Stromal cell of bone marrow (primary cell): ENCODE results near the gene PKN3.
"Not testable (repeated sequence)": the region's sequence is repeated elsewhere in the genome, so short reads cannot be mapped to it uniquely, and the experiment has no call there.

ENCODE experiments used
- DNase-seq: peaks from one replicate; pipeline ENCODE4 v3.0.0-alpha.2; 2012; ENCODE audit warnings: low read depth

Gene PKN3

DNA sequence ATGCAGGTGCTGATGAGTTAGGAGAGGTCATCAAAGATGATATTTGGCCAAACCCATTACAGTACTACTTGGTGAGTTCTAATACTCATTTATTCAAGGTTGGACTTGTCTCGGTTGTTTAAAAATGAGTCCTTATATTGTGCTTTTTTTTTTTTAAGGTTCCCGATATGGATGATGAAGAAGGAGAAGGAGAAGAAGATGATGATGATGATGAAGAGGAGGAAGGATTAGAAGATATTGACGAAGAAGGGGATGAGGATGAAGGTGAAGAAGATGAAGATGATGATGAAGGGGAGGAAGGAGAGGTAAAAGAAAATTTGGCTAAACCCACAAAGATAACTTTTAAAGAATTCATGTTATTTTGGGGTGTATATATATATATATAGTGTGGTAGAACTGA lies 8.6 kb upstream of the PKN3 start:
- not testable (repeated sequence) for DNase-seq

DNA sequence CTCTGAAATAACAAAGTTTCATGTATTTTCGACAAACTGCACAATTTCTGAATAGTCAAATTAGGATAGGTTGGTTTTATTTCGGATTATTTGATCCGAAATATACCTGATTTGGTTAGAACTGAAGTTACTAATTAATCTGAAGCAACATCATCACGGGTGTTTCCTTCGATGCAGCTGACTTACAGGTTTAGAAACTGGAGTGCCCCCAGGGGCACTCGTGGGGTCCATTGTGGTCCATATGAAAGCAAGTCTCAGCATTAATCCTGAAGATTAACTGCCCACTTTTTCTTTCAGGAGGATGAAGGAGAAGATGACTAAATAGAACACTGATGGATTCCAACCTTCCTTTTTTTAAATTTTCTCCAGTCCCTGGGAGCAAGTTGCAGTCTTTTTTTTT lies 8.0 kb upstream of the PKN3 start:
- DNase-seq: no peak

DNA sequence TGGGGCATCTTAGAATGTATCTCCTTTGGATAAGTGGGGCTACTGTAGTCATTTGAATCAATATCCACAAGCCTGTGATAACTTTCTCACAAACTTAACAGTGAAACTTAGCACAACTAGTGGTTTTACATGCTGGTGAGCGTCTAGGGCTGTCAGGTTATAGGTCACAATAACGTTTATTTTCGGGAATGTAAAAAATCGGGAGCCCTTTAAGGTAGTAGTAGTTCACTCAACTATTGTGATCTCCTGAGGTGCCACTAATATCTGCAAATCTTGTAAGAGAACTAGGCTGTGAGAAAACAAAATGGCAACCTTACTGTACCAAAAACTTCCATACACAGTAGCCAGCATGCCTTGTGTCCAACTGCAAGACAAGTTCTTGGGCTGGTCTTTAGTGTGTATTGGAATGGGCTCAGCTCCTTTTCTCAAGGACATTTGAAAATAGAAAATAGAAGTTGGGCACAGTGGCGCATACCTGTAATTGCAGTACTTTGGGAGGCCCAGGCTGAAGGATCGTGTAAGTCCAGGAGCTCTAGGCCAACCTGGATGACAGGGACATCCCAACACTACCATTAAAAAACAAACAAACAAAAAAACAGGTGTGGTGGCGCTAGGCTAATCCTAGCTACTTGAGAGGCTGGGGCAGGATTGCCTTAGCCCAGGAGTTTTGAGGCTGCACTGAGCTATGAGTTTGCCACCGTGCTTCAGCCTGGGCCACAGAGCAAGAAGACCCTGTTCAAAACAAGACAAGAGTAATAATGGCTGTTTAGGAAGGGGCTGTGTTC lies 5.2 kb upstream of the PKN3 start:
- no peak for DNase-seq

DNA sequence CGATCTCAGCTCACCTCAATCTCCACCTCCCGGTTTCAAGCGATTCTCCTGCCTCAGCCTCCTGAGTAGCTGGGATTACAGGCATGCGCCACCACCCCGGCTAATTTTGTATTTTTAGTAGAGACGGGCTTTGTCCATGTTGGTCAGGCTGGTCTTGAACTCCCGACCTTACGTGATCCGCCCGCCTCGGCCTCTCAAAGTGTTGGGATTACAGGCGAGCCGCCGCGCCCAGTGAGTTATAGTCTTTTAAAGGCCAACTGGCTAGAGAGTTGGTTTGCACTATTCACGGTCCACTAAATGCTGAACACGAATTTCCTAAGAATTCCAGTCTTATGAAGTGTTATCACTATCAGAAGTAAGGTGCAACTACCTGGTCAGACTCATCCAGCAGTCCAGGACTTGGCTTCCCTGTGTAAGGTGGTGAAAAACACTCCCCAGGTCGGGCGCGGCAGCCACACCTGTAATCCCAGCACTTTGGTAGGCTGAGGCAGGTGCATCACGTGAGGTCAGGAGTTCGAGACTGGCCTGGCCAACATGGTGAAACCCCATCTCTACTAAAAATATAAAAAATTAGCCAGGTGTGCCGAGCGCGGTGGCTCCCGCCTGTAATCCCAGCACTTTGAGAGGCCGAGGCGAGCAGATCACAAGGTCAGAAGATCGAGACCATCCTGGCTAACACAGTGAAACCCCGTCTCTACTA lies 3.1 kb upstream of the PKN3 start:
- not testable (repeated sequence) for DNase-seq

DNA sequence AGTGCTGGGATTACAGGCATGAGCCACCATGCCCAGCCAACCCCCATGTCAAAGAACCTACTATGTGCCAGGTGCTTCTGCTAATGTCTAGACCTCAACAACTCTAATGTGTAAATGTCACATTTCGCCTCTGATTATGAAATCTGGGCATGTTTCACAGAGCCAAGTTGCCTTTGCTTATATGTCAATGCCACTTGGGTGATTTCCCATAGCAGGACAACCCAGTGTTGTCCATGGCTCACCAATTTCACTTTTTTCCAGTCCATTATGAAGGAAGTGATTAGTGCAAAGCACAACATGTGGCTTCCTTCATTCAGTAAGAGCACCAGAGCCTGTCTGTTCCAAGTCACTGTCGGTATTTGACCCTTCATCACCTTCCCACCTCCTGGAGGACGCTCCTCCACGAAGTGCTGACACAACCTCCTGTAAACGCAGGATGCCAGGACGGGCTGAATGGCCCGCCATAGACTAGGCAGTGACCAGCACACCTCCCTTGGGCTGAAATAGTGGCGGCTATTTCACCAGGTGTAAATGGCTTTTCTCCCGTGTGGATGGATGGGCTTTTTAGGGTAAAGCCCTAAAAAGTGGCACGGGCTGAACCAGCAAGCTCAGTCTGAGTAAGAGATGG lies 962 bp upstream of the PKN3 start:
- no peak for DNase-seq

DNA sequence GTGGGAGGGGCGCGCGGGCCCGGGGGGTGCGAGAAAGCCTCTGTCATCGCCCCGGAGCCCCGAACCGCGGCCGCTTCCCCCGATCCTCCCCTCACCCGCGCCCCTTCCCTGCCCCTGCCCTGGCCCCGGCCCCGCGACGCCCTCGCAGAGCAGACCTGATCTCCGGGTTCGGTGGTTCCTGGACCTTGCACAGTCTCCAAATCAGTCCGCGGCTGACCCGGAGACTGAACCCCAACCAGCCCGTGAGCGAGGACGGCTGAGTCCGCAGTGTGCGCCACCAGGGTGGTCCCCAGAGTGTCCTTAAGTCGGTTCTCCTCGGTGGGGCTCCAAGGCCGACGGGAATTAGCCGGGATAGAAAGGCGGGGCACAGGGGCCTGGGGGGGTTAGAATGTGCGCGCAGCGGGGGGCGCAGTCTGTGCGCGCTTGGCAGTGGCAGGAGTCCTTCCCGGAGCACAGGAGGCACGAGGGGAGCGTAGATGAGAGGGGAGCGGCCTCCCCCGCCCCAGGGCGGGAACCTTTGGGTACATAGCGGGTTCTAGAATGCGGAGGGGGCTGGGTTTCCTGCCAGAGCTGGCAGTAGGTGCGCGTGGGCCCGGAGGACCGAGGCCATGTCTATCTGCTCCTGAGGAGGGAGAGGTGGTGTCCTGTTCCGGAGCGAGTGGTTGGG lies 779 bp downstream of the PKN3 start:
- no peak for DNase-seq

DNA sequence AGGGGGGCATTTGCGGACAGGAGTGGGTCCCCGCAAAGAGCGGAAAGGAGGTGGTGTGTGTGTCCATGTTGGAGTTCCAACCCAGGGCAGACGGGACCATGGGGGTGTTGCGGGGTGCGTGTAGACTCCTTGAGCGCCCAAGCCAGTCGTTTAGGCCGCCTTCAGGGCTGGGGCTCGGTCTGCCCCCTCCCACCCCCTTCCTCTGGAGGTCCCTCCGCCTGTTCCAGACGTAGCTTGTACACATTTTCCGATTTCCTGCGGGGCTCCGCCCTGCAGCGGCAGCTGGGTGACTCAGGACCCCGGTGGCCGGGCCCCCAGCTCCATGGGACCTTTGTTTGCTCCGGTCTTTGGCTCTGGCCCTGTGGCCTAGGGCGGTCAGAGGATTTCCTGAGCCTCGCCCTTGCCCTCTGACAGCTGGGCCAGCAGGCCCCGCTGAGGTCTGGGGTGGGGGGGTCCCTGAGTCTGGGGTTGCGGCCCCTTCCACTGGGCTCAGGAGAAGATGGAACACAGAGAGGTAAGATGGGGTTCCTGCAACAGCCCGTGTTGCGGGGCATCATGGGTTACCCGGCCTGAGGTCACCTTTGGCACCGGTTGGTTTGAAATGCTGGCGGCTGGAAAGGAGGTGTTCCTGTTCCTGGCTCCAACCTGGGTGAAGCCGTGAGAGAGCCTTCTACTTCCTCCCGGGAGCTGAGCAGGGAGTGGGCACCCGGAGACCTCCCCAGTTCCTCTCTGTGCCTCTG lies 1.5 kb downstream of the PKN3 start:
- no peak for DNase-seq

DNA sequence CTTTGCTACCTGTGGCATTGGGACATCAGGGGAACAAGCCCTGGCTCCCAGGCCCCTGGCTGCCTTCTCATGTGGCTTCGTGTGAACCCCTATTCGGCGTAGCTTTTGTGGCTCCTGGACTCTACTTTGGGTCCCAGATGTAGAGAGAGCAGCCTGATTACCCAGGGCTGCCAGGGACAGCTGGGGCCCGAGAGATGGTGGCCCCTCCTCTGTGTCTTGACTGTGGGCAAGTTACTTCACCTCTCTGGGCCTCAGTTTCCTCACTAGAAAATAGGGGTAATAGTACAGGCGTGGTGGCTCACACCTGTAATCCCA lies 2.0 kb downstream of the PKN3 start:
- no peak for DNase-seq

DNA sequence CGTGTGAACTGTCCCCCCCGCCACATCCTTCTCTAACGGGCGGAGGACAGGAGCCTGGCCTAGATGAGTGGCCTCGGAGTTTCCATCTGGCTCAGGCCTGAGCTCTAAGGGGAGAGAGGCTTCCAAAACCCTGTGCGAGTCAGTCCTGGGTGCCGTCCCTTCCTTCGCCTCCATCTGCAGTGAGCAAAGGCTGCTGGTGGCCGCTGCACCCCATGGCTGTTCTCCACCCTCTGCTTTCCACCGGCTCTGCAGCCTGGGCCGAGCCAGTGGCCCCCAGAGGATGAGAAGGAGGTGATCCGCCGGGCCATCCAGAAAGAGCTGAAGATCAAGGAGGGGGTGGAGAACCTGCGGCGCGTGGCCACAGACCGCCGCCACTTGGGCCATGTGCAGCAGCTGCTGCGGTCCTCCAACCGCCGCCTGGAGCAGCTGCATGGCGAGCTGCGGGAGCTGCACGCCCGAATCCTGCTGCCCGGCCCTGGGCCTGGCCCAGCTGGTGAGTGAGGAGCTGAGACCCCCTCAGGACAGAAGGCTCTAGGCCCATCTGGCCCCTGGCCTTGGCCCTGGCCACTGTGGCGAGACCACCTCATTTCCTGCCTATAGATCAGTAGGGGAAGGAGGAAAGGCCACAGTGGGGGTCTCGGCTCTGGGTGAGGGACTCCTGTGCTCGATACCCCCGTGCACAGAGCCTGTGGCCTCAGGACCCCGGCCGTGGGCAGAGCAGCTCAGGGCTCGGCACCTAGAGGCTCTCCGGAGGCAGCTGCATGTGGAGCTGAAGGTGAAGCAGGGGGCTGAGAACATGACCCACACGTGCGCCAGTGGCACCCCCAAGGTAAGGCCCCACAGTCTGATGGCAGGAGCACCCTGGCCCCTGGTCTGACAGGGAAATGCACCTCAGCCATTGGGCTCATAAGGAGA lies 3.0 kb downstream of the PKN3 start:
- no peak for DNase-seq

DNA sequence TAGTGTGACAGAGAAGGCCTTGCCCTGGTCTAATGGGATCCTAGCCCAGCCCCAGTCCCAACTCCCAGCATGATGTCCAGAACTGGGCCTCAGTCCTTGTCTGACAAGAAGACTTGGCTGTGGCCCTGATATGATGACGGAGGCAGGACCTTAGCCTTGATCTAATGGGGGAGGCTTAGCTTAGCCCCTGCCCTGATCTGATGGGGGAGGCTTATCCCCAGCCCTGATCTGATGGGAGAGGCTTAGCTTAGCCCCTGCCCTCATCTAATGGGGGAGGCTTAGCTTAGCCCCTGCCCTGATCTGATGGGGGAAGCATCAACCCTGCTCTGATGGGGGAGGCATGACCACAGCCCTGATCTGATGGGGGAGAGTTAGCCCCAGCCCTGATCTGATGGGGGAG lies 3.7 kb downstream of the PKN3 start:
- DNase-seq: no peak

DNA sequence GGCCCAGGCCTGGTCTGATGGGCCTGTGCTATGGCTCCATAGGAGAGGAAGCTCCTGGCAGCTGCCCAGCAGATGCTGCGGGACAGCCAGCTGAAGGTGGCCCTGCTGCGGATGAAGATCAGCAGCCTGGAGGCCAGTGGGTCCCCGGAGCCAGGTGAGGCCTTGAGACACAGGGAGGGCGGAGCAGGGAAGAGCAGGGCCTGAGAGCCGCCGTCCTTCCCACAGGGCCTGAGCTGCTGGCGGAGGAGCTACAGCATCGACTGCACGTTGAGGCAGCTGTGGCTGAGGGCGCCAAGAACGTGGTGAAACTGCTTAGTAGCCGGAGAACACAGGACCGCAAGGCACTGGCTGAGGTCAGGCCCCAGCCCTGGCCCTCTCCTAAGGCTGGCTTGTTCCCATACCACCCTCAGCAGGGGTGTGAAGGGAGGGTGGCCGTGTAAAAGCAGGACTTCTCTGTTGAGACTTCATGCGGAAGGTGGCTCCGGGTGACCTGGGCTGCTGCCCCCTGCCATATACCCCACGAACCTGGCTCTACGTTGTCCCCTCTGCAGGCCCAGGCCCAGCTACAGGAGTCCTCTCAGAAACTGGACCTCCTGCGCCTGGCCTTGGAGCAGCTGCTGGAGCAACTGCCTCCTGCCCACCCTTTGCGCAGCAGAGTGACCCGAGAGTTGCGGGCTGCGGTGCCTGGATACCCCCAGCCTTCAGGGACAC lies 4.5 kb downstream of the PKN3 start:
- DNase-seq: no peak

DNA sequence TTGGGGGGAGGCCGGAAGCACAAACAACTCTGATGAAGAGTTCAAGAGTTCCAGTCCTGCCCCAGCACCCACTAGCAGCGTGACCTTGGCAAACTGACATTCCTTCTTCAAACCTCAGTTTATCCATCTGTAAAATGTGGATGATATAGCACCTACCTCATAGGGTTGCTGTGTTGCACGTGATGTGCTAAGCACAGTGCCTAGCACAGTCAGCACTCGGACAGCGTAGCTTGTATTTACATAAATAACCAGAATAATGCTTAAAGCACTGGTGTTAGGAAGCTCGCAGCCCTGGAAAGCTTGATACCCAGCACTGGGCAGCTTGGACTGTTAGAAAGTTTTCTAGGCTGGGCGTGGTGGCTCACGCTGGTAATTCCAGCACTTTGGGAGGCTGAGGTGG lies 5.1 kb downstream of the PKN3 start:
- no peak for DNase-seq

DNA sequence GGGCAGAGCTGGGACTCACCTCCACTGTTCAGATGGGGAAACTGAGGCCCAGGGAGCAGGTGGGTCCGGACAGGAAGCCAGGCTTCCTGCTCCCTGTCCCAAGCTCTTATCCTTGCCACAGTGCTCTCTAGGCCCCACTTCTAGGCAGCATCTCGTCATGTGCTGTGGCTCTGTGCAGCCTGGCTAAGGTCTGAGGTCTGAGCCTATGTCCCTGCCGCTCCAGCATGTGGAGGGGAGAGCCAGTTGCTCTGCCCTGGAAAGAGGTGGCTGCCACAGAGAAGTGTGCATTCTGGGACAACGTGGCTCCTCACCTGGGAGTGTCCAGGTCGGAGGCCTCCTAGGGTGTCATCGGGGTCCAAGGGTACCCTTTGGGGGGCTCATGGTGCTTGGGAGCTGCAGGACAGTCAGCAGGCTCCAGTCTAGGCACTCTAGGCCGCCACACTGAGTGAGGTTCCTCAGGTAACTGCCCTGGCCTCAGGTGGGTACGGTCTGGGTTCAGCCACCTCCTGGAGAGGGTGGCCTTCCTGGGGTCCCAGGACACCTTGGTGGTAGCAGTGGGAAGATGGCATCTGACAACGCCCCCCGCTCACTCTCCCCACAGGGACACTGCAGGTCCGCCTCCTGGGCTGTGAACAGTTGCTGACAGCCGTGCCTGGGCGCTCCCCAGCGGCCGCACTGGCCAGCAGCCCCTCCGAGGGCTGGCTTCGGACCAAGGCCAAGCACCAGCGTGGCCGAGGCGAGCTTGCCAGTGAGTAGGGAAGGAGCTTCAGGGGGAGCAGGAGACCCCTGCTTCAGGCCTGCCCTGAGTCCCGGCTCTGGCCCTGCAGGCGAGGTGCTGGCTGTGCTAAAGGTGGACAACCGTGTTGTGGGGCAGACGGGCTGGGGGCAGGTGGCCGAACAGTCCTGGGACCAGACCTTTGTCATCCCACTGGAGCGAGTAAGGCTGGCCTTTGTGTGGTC lies 10.4 kb downstream of the PKN3 start:
- no peak for DNase-seq

DNA sequence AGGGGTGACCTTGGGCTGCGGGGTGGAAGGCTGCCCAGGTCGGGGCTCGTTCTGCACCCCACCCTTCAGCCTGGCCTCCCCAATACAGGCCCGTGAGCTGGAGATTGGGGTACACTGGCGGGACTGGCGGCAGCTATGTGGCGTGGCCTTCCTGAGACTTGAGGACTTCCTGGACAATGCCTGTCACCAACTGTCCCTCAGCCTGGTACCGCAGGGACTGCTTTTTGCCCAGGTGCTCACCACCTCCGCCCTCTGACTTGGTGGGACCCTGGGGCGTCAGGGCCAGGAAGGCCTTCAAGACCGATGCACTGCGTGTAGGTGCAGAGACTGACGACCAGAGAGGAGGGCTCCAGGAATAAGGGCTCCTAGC lies 11.1 kb downstream of the PKN3 start:
- DNase-seq: no peak

DNA sequence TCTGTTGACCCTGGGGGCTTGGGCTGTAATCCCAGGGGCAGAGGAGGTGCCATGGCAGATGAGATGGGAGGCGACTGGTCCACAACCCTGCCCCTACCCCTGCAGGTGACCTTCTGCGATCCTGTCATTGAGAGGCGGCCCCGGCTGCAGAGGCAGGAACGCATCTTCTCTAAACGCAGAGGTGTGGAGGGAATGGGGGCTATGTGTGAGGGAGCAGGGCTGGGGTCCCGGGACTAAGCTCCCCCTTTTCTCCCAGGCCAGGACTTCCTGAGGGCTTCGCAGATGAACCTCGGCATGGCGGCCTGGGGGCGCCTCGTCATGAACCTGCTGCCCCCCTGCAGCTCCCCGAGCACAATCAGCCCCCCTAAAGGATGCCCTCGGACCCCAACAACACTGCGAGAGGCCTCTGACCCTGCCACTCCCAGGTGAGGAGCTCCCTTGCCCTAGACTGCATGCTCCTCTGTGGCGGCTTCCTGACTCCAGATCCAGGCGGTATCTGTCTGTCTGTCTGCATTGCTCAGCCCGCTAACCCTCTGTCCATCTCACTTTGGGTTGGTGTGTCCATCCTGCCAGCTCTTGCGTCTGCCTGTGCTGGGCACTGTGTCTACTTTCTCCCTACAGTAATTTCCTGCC lies 11.8 kb downstream of the PKN3 start:
- DNase-seq: no peak

DNA sequence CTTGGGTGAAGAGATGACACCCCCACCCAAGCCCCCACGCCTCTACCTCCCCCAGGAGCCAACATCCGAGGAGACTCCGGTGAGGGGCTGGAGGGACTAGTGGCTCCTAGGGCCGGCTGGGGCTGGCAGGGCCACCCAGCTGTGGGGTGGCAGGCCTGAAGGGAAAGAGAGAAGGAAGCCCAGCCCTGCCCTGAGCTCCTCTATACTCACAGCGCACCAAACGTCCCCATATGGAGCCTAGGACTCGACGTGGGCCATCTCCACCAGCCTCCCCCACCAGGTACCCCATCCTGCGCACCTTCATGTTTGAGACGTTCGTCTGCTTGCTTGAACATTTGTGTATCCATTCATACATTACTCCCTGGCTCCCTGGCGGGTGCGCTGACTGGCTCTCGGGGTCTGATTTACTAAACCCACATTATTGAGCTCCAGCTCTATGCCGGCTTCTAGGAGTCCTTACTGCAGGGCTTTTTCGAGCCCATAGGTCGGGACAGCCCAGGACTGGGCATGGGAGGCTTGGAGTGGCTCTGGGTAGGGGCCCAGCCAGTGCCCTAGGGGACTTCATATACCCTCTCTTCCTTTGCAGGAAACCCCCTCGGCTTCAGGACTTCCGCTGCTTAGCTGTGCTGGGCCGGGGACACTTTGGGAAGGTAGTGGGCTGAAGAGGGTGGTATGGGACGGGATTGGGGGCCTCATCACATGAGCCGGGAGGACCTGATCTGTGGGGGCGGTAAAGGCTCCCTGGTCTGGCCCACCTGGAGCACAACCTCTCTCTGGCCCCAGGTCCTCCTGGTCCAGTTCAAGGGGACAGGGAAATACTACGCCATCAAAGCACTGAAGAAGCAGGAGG lies 12.5 kb downstream of the PKN3 start:
- DNase-seq: no peak

DNA sequence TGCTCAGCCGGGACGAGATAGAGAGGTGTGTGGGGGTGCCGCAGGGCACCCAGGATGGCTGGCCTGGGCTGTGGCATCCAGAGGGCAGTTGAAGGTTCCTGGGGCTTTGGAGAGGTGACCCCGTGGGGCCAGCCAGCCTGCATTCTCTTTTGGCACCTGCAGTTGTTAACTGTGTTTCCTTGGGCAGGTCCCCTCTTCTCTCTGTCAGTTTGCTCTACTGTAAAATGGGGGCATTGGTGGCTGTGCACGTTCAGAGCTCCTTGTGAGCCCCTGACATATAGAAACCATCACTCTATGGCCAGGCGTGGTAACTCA lies 13.1 kb downstream of the PKN3 start:
- DNase-seq: no peak

DNA sequence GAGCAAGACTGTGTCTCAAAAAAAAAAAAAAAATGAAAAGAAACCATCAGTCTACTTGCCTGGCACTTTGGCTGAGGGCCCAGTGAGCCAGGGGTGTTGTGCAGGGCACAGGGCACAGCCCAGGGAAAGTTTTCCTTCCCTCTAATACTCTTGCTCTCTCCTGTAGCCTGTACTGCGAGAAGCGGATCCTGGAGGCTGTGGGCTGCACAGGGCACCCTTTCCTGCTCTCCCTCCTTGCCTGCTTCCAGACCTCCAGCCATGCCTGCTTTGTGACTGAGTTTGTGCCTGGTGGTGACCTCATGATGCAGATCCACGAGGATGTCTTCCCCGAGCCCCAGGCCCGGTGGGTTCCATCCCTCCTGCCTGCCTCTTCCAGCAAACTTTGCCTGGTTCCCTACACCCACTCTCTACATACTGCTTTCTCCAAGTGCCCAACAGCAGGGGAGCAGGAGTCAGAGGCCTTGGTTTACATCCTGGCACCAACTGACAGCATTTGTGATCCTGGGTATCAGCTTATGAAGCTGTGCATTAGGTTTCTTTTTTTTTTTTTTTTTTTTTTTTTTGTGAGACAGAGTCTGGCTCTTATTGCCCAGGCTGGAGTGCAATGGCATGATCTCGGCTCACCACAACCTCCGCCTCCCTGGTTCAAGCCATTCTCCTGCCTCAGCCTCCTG lies 14.4 kb downstream of the PKN3 start:
- DNase-seq: no peak
